ENCODE measurements around the gene GYG1.
A peak's percentile ranks its signal among the peaks of the same experiment; 100 is the strongest.

GYG1 gene

GRCh38 chr3:149016669-149017541 is 25.6 kb downstream of the GYG1 start:
- peak; percentile 13 for DNase-seq (ENCODE audit: low read depth, low spot score)

- DNase-seq (ENCODE audit: low read depth, low spot score) = no peak
Observed at GRCh38 chr3:149018247-149018646, 26.9 kb downstream of the GYG1 start.

GRCh38 chr3:149019580-149019979 is 28.2 kb downstream of the GYG1 start:
- DNase-seq (ENCODE audit: low read depth, low spot score) = no peak

- no peak for DNase-seq (ENCODE audit: low read depth, low spot score)
Observed at GRCh38 chr3:149020196-149020838, 29.0 kb downstream of the GYG1 start.

- DNase-seq (ENCODE audit: low read depth, low spot score) = no peak
Observed at GRCh38 chr3:149020839-149021252, 29.5 kb downstream of the GYG1 start.

- no peak for DNase-seq (ENCODE audit: low read depth, low spot score)
Observed at GRCh38 chr3:149021830-149022229, 30.5 kb downstream of the GYG1 start.

- no peak for DNase-seq (ENCODE audit: low read depth, low spot score)
Observed at GRCh38 chr3:149023951-149024350, 32.6 kb downstream of the GYG1 start.

- DNase-seq (ENCODE audit: low read depth, low spot score) = no peak
Observed at GRCh38 chr3:149026718-149027117, 35.4 kb downstream of the GYG1 start.

GRCh38 chr3:149031096-149031495 is 39.8 kb downstream of the GYG1 start:
- no peak for DNase-seq (ENCODE audit: low read depth, low spot score)

GRCh38 chr3:149037684-149038083 is 46.3 kb downstream of the GYG1 start:
- no peak for DNase-seq (ENCODE audit: low read depth, low spot score)

- DNase-seq (ENCODE audit: low read depth, low spot score) = no peak
Observed at GRCh38 chr3:149038322-149038721, 47.0 kb downstream of the GYG1 start.

- DNase-seq (ENCODE audit: low read depth, low spot score) = no peak
Observed at GRCh38 chr3:149042789-149043386, 51.5 kb downstream of the GYG1 start.

GRCh38 chr3:149044339-149045083 is 53.2 kb downstream of the GYG1 start:
- no peak for DNase-seq (ENCODE audit: low read depth, low spot score)

GRCh38 chr3:149055575-149055974 is 64.2 kb downstream of the GYG1 start:
- no peak for DNase-seq (ENCODE audit: low read depth, low spot score)

GRCh38 chr3:149058198-149058597 is 66.9 kb downstream of the GYG1 start:
- no peak for DNase-seq (ENCODE audit: low read depth, low spot score)

- no peak for DNase-seq (ENCODE audit: low read depth, low spot score)
Observed at GRCh38 chr3:149058602-149059001, 67.3 kb downstream of the GYG1 start.

GRCh38 chr3:149061776-149062175 is 70.4 kb downstream of the GYG1 start:
- DNase-seq (ENCODE audit: low read depth, low spot score) = no peak

- no peak for DNase-seq (ENCODE audit: low read depth, low spot score)
Observed at GRCh38 chr3:149067883-149068282, 76.5 kb downstream of the GYG1 start.
